K562 (cell line): ENCODE results near the gene LRMDA. TPM values are rescaled to one million over a fixed set of nuclear protein-coding genes. Genes with fewer than 3 reads are reported as not detected.

Experiments
- ATAC-seq: fragments of 200-7000 bp; cut with Tn5 transposase; 3 replicates; pipeline ENCODE4 v1.9.1; 2020; ENCODE audit warnings: moderate library complexity
- BruUV-seq: library from RNA; stranded (reverse); fragments of 400-500 nt; replicated peaks from 2 replicates; lab custom pipeline; 2021; lab: Mats Ljungman, UMichigan
- CTCF ChIA-PET: fragments of 300-600 bp; formaldehyde crosslinking; extraction: SDS; loops from one replicate; lab custom pipeline; 2021; ENCODE audit warnings: low intra/inter-chr PET ratio; lab: Yijun Ruan, JAX
- POLR2A ChIA-PET: fragments of 300-600, 350-650 bp; sonication (Branson Sonifier 250); formaldehyde crosslinking; extraction: SDS; loops from one replicate; lab custom pipeline; 2021; ENCODE audit warnings: antibody characterized with exemption, inconsistent platforms; lab: Yijun Ruan, JAX
- DNase-seq, 4 experiments: peaks; one replicate each; pipeline versions ENCODE4 v3.0.0 to v3.0.0-alpha.2; 2011 to 2018; ENCODE audit warnings: low spot score in 3 of 4, mixed read lengths in 3 of 4; ENCODE audit errors: extremely low read depth in 1 of 4
- FAIRE-seq: peaks from 2 replicates; lab custom pipeline; 2011; peaks lifted over from hg19 to GRCh38; lab: Jason Lieb, UNC
- H2AFZ ChIP-seq: 2 replicates; pipeline ENCODE4 v1.6.0; 2011; ENCODE audit warnings: low read depth, low read length, control low read depth, inconsistent platforms
- H3K27ac ChIP-seq: fragments of 200-600 bp; 3 replicates; pipeline ENCODE4 v1.8.0; 2011; ENCODE audit warnings: low read depth, mild to moderate bottlenecking, control low read depth, inconsistent platforms, low read length, moderate library complexity, mixed read lengths; ENCODE audit errors: extremely low read depth
- H3K27me3 ChIP-seq, 2 experiments: fragments of 300-600 bp in 1 of 2; 2 replicates in 1 of 2; 3 replicates in 1 of 2; pipeline versions ENCODE4 v1.6.0 to v1.8.0; 2011; ENCODE audit warnings: inconsistent platforms in 2 of 2, low read length in 2 of 2, mild to moderate bottlenecking in 1 of 2, mixed read lengths in 1 of 2, moderate library complexity in 1 of 2; ENCODE audit not compliant: control insufficient read depth in 2 of 2, insufficient read depth in 2 of 2
- H3K36me3 ChIP-seq: fragments of 300-600 bp; 3 replicates; pipeline ENCODE4 v1.8.0; 2011; ENCODE audit warnings: mild to moderate bottlenecking, low read length, inconsistent platforms; ENCODE audit not compliant: control insufficient read depth, insufficient read depth
- H3K4me1 ChIP-seq, 2 experiments: fragments of 200-600 bp in 1 of 2; replicated peaks in 1 of 2; 2 replicates in 1 of 2; 3 replicates in 1 of 2; pipeline versions ENCODE4 v1.5.1 to v1.8.0; 2011; ENCODE audit warnings: inconsistent platforms in 2 of 2, low read length in 2 of 2, mild to moderate bottlenecking in 1 of 2, mixed read lengths in 1 of 2, moderate library complexity in 1 of 2; ENCODE audit not compliant: control insufficient read depth in 2 of 2, insufficient read depth in 2 of 2
- H3K4me2 ChIP-seq: 2 replicates; pipeline ENCODE4 v1.6.1; 2011; ENCODE audit warnings: low read length, control low read depth, inconsistent platforms, mixed read lengths; ENCODE audit not compliant: insufficient read depth
- H3K4me3 ChIP-seq: fragments of 200-600 bp; sonication (generic), shearing (Covaris generic); 2 replicates; pipeline ENCODE4 v1.5.1; 2016; ENCODE audit warnings: control low read depth, inconsistent platforms
- H3K79me2 ChIP-seq: fragments of 200-600 bp; 3 replicates; pipeline ENCODE4 v1.8.0; 2011; ENCODE audit warnings: low read length, inconsistent platforms; ENCODE audit not compliant: control insufficient read depth, insufficient read depth
- H3K9ac ChIP-seq, 2 experiments: 2 replicates each; pipeline versions ENCODE4 v1.6.0 to v1.6.1; 2011; ENCODE audit warnings: low read depth in 2 of 2, low read length in 2 of 2, control low read depth in 1 of 2, inconsistent platforms in 1 of 2, mild to moderate bottlenecking in 1 of 2, mixed read lengths in 1 of 2; ENCODE audit not compliant: insufficient read depth in 1 of 2
- H3K9me1 ChIP-seq: one replicate; pipeline ENCODE4 v1.6.0; 2011; ENCODE audit warnings: inconsistent platforms, mild to moderate bottlenecking, low read length, moderate library complexity; ENCODE audit not compliant: control insufficient read depth, insufficient read depth
- H3K9me3 ChIP-seq: replicated peaks from 2 replicates; pipeline ENCODE4 v1.5.1; 2011; ENCODE audit warnings: low read depth, low read length, inconsistent platforms; ENCODE audit not compliant: control insufficient read depth, insufficient read depth
- H4K20me1 ChIP-seq: replicated peaks from 2 replicates; pipeline ENCODE4 v1.6.1; 2011; ENCODE audit warnings: low read length, inconsistent platforms, mixed read lengths; ENCODE audit not compliant: control insufficient read depth, insufficient read depth
- CREM ChIP-seq: IDR thresholded peaks from 2 replicates; pipeline ENCODE4 v1.6.1; 2014; ENCODE audit warnings: antibody characterized with exemption, low read depth
- HMG20B ChIP-seq: fragments of 250-450 bp; sonication (Bioruptor Pico); IDR thresholded peaks from 2 replicates; pipeline ENCODE4 v1.5.0; 2021; ENCODE audit warnings: mild to moderate bottlenecking
- JUND ChIP-seq, 2 experiments: IDR thresholded peaks; 2 replicates in 1 of 2; 3 replicates in 1 of 2; pipeline ENCODE4 v1.6.1; 2011; ENCODE audit warnings: borderline replicate concordance in 2 of 2, low read depth in 2 of 2, low read length in 2 of 2, improper control_type of control experiment in 1 of 2, missing biosample characterization in 1 of 2, missing genetic modification characterization in 1 of 2, missing genetic modification reagents in 1 of 2
- NCOA4 ChIP-seq: fragments of 450-650 bp; IDR thresholded peaks from 2 replicates; pipeline ENCODE4 v1.6.1; 2018; ENCODE audit warnings: mild to moderate bottlenecking; ENCODE audit not compliant: partially characterized antibody
- POLR2H ChIP-seq: IDR thresholded peaks from 2 replicates; pipeline ENCODE4 v1.6.1; 2016; ENCODE audit warnings: missing genetic modification characterization, low read depth, mild to moderate bottlenecking, control low read depth, missing compliant biosample characterization, moderate library complexity
- SIN3B ChIP-seq: fragments of 450-650 bp; IDR thresholded peaks from 2 replicates; pipeline ENCODE4 v1.6.1; 2017; ENCODE audit warnings: low read depth, mild to moderate bottlenecking, moderate library complexity
- ZFP30 ChIP-seq: fragments of 250-450 bp; sonication (Bioruptor Pico); IDR thresholded peaks from 2 replicates; pipeline ENCODE4 v1.8.0; 2022; ENCODE audit warnings: moderate library complexity, mild to moderate bottlenecking, inconsistent platforms, borderline replicate concordance
- WGBS: fragments of 100-300 bp; shearing (Covaris generic); methylation state at CpG from one replicate; pipeline ENCODE4 v1.1.6; 2016; ENCODE audit warnings: low coverage, mixed read lengths; ENCODE audit not compliant: insufficient coverage; ENCODE audit errors: missing lambda C conversion rate; 5-methylcytosine and 5-hydroxymethylcytosine counted together
- in situ Hi-C: fragments of 300-500 bp; cut with MboI; formaldehyde crosslinking; loops from 4 replicates; pipeline ENCODE4 v1.15.0; 2018; ENCODE audit warnings: inconsistent platforms, mixed read lengths
- intact Hi-C: fragments of 100-400 bp; cut with micrococcal nuclease; formaldehyde crosslinking; loops from 2 replicates; pipeline ENCODE4 v1.14.2; 2022
- polyA plus RNA-seq, 8 experiments: library from polyadenylated mRNA; depleted of rRNA in 4 of 8; stranded (reverse) in 5 of 8; unstranded in 3 of 8; fragments of >200 nt; fragmentation: Nextera tagmentation in 2 of 8; fragmentation: Illumina TruSeq in 1 of 8; extraction: Ambion mirVana in 2 of 8; extraction: Trizol in 1 of 8; gene quantifications; 2 replicates each; pipeline versions ENCODE4 v1.2.1 to v1.2.3, GENCODE V29; 2011 to 2014; ENCODE audit warnings: inconsistent platforms in 1 of 8, missing spikeins in 1 of 8
- total RNA-seq, 7 experiments: library from RNA; depleted of rRNA in 6 of 7; stranded (reverse); fragments of >200 nt in 6 of 7; fragmentation: Illumina TruSeq in 2 of 7; extraction: Trizol in 2 of 7; gene quantifications; 2 replicates each; pipeline versions ENCODE4 v1.2.1 to v1.2.3, GENCODE V29; 2011 to 2021; ENCODE audit warnings: low replicate concordance in 1 of 7
- TF ChIP-seq, protein P1 (sequence below): fragments of 450-650 bp; IDR thresholded peaks from 2 replicates; pipeline ENCODE4 v1.6.1; 2017; ENCODE audit warnings: antibody characterized with exemption, mild to moderate bottlenecking
- TF ChIP-seq, protein P2 (sequence below): sonication (generic); formaldehyde crosslinking; IDR thresholded peaks from 2 replicates; pipeline ENCODE4 v1.8.0; 2022; ENCODE audit warnings: mild to moderate bottlenecking, low read depth, missing genetic modification reagents
- TF ChIP-seq, protein P3 (sequence below), 2 experiments: fragments of 250-450 bp in 1 of 2; fragments of 450-650 bp in 1 of 2; sonication (Bioruptor Pico) in 1 of 2; IDR thresholded peaks; 2 replicates each; pipeline versions ENCODE4 v1.6.1 to v1.8.0; 2016 to 2021; ENCODE audit warnings: mild to moderate bottlenecking in 2 of 2, moderate library complexity in 2 of 2, missing compliant biosample characterization in 1 of 2, missing genetic modification characterization in 1 of 2

The LRMDA gene
- total and polyA plus RNA-seq, 9 of the 15 experiments (the other 6 are each of a cell fraction or from before 2014, with no cell fraction given), result 0.25 TPM; not detected in 8

DNA sequence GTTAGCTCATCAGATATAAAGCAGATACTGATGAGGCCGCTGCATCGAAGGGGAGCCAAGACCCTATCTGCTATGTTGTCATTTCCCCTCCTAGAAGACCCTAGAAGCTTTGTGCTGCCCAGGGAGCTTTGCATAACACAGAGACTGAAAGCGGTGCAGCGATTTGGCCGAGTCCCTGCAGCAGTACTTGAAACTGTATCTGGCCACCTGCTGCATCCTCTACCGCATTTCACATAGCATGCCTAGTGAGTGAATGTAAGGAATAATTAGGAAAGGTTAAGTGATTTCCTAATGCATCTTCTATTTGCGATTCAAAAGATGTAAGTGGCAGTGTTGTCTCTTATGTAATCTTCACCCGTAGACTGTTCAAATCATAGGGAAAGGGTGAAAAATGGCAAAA lies 106.7 kb downstream of the LRMDA start:
- no peaks in the 10 kb centered on the region for H3K9me3 ChIP-seq
- no peak for ATAC-seq
- DNase-seq, result no peak
- TF ChIP-seq CREM (no peak), POLR2H (tag) (no peak), NCOA4 (no peak), ZFP30 (no peak), JUND (IDR thresholded peaks at IDR 0.05; ENCODE audit: borderline replicate concordance, low read depth, low read length) (no peak), JUND (tag; IDR thresholded peaks at IDR 0.05; ENCODE audit: borderline replicate concordance, low read depth, low read length) (no peak), HMG20B (CRISPR knock-in tag) (no peak), SIN3B (no peak)
- TF ChIP-seq, protein P1, sequence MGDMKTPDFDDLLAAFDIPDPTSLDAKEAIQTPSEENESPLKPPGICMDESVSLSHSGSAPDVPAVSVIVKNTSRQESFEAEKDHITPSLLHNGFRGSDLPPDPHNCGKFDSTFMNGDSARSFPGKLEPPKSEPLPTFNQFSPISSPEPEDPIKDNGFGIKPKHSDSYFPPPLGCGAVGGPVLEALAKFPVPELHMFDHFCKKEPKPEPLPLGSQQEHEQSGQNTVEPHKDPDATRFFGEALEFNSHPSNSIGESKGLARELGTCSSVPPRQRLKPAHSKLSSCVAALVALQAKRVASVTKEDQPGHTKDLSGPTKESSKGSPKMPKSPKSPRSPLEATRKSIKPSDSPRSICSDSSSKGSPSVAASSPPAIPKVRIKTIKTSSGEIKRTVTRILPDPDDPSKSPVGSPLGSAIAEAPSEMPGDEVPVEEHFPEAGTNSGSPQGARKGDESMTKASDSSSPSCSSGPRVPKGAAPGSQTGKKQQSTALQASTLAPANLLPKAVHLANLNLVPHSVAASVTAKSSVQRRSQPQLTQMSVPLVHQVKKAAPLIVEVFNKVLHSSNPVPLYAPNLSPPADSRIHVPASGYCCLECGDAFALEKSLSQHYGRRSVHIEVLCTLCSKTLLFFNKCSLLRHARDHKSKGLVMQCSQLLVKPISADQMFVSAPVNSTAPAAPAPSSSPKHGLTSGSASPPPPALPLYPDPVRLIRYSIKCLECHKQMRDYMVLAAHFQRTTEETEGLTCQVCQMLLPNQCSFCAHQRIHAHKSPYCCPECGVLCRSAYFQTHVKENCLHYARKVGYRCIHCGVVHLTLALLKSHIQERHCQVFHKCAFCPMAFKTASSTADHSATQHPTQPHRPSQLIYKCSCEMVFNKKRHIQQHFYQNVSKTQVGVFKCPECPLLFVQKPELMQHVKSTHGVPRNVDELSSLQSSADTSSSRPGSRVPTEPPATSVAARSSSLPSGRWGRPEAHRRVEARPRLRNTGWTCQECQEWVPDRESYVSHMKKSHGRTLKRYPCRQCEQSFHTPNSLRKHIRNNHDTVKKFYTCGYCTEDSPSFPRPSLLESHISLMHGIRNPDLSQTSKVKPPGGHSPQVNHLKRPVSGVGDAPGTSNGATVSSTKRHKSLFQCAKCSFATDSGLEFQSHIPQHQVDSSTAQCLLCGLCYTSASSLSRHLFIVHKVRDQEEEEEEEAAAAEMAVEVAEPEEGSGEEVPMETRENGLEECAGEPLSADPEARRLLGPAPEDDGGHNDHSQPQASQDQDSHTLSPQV, result no peak
- TF ChIP-seq, protein P2, sequence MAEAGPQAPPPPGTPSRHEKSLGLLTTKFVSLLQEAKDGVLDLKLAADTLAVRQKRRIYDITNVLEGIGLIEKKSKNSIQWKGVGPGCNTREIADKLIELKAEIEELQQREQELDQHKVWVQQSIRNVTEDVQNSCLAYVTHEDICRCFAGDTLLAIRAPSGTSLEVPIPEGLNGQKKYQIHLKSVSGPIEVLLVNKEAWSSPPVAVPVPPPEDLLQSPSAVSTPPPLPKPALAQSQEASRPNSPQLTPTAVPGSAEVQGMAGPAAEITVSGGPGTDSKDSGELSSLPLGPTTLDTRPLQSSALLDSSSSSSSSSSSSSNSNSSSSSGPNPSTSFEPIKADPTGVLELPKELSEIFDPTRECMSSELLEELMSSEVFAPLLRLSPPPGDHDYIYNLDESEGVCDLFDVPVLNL (CRISPR knock-in tag), result no peak
- TF ChIP-seq, protein P3, sequence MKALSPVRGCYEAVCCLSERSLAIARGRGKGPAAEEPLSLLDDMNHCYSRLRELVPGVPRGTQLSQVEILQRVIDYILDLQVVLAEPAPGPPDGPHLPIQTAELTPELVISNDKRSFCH (CRISPR knock-in tag; IDR thresholded peaks at IDR 0.05), result no peak
- TF ChIP-seq, protein P3 (tag; IDR thresholded peaks at IDR 0.05), result no peak
- no peak overlapping the region for H3K4me2 ChIP-seq
- intact Hi-C loops (no loop called here), in situ Hi-C loops (no loop called here)
- CTCF ChIA-PET, result no interaction called here
- no peaks in the 10 kb centered on the region for H3K27me3 ChIP-seq
- no peaks in the 10 kb centered on the region for H3K79me2 ChIP-seq
- no peak for FAIRE-seq
- H2AFZ ChIP-seq, result no peak overlapping the region
- no peak overlapping the region for H3K4me3 ChIP-seq
- no peak overlapping the region for H3K27ac ChIP-seq
- POLR2A ChIA-PET, result no interaction called here
- no peaks in the 10 kb centered on the region for H3K4me1 ChIP-seq
- no peak overlapping the region for H3K9ac ChIP-seq
- H4K20me1 ChIP-seq, result 0 out of 2 replicates have a peak, but pooled peaks cover 2% of the 10 kb centered on the region
- 3% methylated on average over 8 of the region's 8 CpGs for WGBS
- BruUV-seq, result no TSS peak
- H3K9me1 ChIP-seq, result no peaks in the 10 kb centered on the region
- no peaks in the 10 kb centered on the region for H3K36me3 ChIP-seq
